ENCODE results near the gene PIK3CD.
"Not testable (repeated sequence)": the region's sequence is repeated elsewhere in the genome, so short reads cannot be mapped to it uniquely, and the experiment has no call there.

PIK3CD gene

DNA sequence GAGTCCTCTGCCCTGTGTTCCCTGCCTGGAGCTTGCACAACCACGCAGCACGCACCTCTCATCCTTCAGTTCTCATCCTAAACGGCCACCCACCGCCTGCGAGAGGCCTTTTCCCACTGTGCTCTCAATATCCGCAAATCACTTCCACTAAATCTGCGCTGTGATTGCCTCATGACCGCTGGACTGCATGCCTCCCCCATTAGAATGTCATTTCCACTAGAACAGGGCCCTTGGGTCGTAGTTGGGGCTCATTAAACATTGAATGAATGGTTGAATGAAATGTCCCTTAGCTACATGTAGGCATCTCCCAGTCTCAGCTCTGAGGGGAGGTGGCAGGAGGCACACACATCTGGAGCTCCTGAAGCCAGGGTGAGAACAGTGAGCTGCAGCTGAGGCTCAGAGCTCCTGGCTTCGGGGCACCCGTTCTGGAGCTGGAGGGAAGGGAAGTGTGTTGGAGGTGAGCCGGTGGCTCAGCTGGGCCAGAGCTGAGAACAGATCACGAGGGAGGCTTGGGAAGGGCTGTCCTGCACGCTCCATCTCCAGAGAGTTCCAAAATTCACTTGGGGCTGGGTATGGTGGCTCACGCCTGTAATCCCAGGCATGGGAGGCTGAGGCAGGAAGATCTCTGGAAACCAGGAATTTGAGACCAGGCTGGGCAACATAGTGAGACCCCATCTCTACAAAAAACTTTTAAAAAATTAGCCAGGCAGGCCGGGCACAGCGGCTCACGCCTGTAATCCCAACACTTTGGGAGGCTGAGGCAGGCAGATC lies 32.4 kb upstream of the PIK3CD start:
- in situ Hi-C loops (cut with MboI; ENCODE audit: low pct_unique_long_range_greater_than_20kb, low sequenced_read_pairs) = no loop called here
- no peak for DNase-seq

DNA sequence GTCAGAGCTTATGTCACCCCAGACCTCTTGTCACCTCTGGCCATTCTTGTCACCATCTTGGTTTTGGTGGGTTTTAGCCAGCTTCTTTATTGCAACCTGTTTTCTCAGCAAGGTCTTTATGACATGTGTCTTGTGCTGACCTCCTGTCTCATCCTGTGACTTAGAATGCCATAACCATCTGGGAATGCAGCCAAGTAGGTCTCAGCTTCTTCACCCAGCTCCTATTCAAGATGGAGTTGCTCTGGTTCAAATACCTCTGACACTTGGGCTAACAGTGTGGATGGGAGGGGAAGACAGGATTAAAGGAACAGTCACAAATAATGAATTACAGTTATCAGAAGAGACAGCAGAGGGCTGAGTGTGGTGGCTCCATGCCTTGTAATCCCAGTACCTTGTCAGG lies 30.5 kb upstream of the PIK3CD start:
- in situ Hi-C loops (cut with MboI; ENCODE audit: low pct_unique_long_range_greater_than_20kb, low sequenced_read_pairs) = no loop called here
- no peak for DNase-seq

DNA sequence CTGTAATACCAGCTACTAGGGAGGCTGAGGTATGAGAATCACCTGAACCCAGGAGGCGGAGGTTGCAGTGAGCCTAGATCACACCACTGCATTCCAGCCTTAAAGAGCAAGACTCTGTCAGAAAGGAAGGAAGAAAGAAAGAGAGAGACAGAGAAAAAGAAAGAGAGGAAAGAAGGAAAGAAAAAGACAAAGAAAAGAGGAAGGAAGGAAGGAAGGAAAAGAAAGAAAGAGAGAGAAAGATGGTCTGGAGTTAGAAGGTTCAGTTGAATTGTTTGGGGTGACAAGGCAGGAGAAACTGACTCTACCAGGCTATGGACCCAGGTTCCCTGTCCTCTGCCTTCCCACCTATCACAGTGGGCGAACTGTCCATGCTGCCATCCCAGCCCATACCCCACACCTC lies 27.4 kb upstream of the PIK3CD start:
- in situ Hi-C loops (cut with MboI; ENCODE audit: low pct_unique_long_range_greater_than_20kb, low sequenced_read_pairs) = no loop called here

DNA sequence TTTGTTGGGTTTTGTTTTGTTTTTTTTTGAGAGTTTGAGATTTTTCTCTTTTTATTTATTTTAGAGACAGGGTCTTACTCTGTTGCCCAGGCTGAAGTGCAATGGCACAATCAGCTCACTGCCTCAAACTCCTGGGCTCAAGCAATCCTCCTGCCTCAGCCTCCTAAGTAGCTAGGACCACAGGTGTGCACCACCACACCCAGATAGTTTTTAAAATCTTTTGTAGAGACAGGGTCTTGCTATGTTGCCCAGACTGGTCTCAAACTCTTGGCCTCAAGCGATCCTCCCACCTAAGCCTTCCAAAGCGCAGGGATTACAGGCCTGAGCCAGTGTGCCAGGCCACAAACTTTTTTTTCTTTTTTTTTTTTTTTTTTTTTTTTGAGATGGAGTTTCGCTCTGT lies 26.5 kb upstream of the PIK3CD start:
- DNase-seq; in situ Hi-C loops (cut with MboI; ENCODE audit: low pct_unique_long_range_greater_than_20kb, low sequenced_read_pairs): not testable (repeated sequence)

More for the DNA sequence above, 27.4 kb upstream of the PIK3CD start:
- no peak for DNase-seq

DNA sequence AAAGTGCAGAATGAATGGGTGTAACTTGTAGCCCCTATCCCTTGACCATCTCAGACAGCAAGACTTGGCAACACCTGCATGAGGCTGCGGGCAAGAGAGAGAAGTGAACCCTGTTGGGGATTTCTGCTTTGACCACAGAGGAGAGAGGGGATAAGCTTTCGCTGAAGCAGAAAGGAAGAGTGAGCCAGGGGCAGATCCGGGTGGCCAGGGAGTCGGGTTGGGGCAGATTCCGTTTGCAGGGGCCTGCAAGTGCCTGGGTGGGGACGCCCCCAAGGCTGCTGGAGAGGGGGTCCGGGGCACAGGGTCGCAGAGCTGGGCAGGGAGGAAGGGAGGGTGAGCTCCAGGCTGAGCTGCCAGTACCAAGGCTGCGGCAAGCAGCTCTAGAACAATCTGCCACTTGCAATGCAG lies 25.3 kb upstream of the PIK3CD start:
- peak; percentile 10 for DNase-seq
- in situ Hi-C loops (cut with MboI; ENCODE audit: low pct_unique_long_range_greater_than_20kb, low sequenced_read_pairs) = no loop called here

DNA sequence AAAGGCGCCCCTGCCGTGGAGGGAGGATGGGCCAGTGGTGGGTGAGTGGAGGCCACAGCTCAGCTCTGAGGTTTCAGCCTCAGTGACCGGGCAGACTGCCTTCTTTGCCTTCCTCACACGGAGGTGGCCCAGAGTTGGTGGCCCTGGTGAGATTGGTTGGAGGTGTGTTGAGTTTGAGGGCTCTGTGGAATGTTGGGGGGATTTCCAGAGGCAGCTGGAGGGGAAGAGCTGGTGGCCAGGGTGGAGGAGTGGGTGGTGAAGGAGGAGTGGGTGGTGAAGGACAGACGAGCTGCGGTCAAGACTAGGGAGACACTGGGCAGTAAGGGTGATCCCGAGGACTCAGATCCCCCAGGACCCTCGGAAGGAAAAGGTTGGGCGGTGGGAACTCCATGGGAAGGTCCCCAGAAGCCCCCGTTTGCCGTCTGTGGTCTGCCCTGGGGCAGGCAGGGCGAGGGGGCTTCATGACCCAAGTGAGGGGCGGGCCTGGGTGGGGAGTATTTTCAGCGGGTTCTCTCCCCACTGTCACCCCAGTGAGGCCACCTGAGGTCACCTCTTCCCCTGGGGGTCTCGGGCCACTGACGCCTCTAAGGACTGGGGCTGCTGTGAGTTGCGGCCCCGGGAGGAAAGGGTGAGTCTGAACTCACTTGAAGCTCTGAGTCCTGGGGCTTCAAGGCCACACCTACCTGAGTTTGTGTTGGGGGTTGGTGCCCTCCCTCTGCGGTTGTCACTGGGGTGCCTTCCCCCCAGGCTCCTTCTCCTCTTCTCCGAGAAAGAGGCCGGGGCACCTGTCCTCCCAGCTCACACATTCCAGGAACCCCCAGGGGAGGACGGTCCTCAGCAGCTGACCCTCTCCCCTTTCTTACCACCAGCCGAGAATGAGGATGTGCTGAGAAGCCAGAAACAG lies 22.7 kb upstream of the PIK3CD start:
- peak; percentile 67 for DNase-seq
- in situ Hi-C loops (cut with MboI; ENCODE audit: low pct_unique_long_range_greater_than_20kb, low sequenced_read_pairs) = no loop called here

DNA sequence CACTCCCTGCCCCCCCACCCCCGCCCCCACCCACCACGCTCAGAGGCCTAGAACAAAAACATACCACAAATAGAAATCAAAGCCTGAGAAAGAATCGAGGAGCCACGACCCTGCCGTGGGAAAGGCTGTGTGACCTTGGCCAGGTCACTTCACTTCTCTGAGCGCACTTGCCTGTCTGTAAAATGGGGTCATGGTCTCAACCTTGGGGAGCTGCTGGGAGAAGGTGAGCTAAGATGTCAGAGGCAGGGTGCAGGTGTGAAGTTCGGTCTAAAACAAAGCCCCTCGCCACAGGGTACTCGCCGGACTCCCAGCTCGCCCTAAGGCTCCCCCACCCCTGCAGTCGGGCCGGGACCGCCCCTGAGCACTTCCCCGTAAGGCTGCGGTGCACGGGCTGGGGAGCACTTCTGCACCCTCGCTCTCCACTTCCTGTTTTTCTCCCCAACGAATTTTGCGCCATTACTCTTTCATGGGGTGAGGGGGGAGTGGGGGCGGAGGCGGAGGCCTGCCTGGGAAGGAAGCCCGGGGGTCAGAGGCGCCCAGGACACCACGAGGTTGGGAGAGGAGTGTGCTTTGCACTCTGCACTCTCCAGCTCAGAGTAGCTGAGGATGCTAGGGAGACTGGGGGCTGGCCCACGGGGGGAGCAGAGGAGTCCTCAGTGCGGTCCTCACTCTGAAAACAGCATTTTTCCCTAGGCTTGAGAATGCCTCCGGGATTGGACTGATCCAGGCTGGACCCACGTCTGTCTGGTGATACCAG lies 21.9 kb upstream of the PIK3CD start:
- peak; percentile 92 for DNase-seq
- in situ Hi-C loops (cut with MboI; ENCODE audit: low pct_unique_long_range_greater_than_20kb, low sequenced_read_pairs) = no loop called here

DNA sequence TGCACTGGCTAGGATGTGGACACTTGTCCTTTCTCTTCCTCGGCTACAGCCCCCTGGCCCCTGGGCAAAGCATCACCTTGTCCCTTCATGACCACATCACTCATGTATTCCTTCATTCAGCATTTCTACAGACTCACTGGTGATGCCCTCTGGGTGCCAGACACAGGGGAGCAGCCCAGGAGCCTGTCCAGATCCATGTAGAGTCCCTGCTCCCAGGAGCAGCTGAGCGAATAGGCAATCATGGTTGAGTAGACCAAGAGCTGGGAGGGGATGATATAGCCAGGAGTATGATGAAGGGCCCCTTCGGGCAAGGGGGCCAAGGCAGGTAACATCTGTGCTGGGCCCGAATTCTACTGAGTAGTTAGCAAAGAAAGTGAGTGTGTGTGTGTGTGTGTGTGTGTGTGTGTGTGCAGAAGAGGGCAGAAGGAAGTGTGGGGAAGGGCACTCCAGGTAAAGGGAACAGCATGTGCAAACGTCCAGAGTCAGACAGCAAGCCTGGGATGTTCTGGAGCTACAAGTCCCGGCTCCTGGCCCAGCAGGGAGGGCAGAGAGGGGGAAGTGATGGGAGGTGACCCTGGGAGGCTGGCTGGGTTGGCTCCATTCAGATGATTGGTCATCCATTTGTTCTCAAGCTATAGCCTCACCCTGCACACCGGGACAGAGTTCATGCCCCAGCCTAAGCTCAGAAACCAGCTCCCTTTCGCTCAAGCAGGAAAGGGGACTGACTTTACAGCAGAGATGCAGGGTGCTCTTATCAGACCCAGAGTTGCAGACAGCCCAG lies 21.0 kb upstream of the PIK3CD start:
- in situ Hi-C loops (cut with MboI; ENCODE audit: low pct_unique_long_range_greater_than_20kb, low sequenced_read_pairs) = no loop called here
- peak; percentile 32 for DNase-seq

DNA sequence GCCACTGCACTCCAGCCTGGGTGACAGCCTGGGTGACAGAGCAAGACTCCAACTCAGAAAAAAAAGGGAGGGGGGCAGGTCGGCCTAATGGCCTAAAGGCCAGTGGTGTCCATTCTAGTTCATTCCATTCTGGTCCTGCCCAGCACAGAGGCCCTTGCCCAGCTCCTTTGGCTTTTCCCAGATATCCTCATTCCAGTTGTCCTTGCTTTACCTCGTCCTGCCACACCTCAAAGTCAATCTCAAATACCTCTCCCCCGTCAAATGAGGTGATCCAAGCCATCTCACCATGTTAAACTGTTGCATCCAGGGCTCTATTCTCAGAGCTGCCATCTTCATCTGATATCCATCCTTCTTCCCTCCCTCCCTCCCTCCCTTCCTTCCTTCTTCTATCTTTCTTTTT lies 19.9 kb upstream of the PIK3CD start:
- DNase-seq = no peak
- in situ Hi-C loops (cut with MboI; ENCODE audit: low pct_unique_long_range_greater_than_20kb, low sequenced_read_pairs) = no loop called here

DNA sequence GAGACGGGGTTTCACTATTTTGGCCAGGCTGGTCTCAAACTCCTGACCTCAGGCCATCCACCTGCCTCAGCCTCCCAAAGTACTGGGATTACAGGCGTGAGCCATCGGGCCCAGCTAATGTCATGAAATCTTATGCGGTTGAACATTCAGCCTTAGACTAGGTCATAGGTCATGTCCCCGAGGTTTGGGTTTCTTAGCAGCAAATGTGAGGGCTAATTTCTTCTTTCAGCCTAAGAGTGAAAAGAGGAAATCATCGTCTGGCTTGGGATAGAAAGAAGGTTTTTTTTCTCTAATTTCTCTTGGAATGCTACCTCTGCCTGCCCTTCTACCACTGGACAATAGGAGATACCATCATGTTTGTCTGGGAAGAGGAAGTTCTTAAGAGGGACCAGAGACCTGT lies 18.0 kb upstream of the PIK3CD start:
- in situ Hi-C loops (cut with MboI; ENCODE audit: low pct_unique_long_range_greater_than_20kb, low sequenced_read_pairs) = no loop called here
- DNase-seq = peak; percentile 20

DNA sequence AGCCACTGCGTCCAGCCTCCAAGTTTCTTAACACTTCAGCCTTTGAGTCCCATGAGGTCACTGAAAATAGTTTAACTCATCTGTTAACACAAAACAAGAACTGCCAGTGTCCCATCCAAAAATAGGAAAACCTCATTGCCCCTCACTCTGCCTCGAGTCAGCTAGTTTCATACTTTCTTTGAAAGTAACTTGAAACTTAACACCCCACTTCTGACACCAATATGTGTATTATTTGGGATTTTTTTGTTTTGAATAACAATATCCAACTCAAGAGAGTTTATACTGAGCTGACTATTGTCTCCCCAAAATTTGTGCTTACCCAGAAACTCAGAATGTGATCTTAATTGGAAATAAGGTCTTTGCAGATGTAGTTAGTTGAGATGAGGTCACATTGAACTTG lies 16.9 kb upstream of the PIK3CD start:
- no peak for DNase-seq
- in situ Hi-C loops (cut with MboI; ENCODE audit: low pct_unique_long_range_greater_than_20kb, low sequenced_read_pairs) = no loop called here

DNA sequence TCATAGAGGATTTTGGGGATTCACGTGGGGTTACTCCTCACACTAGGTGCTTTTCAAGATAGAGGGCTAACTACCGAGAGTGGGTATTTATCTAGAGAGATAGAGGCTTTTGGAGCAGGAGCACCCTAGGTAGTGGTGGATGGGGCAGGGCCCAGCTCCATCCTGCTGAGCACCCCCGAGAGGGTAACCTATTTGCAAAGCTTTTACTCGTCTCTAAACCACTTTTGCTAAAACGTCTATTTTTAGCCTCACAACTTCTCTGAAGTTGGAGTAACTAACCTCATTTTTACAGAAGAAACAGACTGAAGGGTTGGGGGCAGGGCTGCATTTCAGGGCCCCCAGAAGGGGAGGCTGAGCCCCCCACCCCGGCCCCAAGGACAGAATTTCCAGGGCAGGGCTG lies 12.3 kb upstream of the PIK3CD start:
- in situ Hi-C loops (cut with MboI; ENCODE audit: low pct_unique_long_range_greater_than_20kb, low sequenced_read_pairs) = no loop called here

DNA sequence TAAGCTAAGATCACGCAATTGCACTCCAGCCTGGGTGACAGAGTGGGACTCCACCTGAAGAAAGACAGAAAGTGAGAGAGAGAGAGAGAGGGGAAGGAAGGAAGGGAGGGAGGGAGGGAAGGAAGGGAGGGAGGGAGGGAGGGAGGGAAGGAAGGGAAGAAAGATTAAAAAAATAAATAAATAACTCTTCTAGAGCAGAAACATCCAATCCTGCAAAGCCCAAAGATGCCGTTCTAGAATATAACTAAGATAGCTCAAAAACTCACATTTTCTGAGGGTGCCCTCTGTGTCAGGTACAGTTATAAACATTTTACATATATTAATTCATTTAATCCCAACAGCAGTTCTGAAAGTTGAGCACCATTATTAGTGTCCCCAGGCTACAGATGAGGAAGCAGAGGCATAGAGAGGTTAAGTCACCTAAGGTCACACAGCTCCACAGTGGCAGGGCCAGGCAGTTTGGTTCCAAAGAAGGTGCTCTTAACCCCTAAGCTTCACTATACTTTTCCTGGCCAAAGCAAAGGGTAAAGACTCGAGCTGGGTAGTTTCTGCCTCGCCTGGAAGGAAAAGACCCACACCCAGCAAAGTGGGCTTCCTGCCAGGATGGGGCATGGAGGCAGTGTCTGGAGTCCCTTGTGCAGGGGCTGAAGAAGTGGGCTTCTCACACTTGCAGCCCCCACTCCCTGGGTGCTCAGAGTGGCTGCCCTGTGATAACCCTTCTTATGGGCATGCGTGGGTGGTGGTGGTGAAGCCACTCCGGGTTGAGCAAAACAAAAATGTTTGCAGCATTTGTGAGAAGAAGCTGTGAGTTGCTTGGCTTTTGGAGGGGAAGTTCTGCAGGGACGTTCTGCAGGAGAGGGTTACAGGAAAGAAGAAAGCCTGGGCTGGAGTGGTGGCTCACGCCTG lies 7.9 kb upstream of the PIK3CD start:
- in situ Hi-C loops (cut with MboI; ENCODE audit: low pct_unique_long_range_greater_than_20kb, low sequenced_read_pairs) = no loop called here
- peak; percentile 42 for DNase-seq

More for the DNA sequence above, 12.3 kb upstream of the PIK3CD start:
- no peak for DNase-seq

DNA sequence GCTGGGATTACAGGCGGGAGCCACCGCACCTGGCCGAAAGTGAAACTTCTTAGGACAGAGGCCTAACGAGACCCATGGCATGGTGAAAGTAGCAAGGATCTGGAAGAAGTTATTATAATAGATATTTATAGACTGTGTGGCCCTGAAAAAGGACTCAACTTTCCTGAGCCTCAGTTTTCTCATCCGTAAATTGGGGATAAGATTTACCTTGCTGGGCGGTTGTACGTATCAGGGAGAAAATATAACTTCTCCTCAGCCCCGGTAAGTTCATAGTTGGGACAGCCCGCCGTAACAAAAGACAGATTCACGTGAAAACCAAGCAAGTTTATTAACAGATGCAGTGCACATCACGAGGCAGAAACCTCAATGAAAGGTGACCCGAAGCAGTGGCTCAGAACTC lies 5.5 kb upstream of the PIK3CD start:
- no peak for DNase-seq
- in situ Hi-C loops (cut with MboI; ENCODE audit: low pct_unique_long_range_greater_than_20kb, low sequenced_read_pairs) = no loop called here

DNA sequence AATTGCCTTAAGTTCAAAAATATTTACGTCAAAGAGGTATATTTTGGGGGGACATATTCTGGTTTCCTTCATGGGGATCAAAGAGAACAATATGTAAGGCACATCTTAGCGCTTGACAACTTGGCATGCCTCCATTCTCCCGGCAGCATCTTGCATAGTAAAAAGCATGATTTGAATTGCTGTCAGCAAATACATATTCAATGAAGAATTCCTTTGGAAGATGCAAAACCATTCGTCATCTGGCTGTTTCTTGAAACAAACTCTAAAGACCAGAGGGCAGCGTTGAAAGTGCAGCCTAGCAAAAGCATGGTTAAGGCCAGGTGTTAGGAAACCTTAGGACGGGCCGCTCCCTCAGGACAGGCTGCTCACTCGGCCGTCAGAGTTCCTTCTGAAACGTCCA lies 3.4 kb upstream of the PIK3CD start:
- in situ Hi-C loops (cut with MboI; ENCODE audit: low pct_unique_long_range_greater_than_20kb, low sequenced_read_pairs) = no loop called here
- DNase-seq = no peak

DNA sequence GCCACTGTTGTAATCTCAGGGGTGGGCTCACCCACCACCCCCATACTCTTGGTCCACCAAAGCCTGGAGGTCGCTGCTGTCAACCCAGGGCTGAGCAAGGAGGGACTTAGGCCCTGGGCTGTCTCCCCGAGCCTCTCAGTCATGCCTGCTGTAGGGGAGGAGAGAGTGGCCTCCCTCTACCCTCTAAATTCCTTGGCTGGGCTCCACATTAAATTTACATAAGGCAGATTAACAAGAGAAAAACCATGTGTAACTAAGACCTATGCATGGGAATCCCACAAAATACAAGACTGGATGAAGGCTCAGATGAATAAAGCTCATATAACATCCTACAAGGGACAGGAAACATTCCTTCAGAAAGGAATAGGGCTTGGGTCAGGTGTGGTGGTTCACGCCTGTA lies 1.8 kb upstream of the PIK3CD start:
- in situ Hi-C loops (cut with MboI; ENCODE audit: low pct_unique_long_range_greater_than_20kb, low sequenced_read_pairs) = no loop called here
- no peak for DNase-seq

DNA sequence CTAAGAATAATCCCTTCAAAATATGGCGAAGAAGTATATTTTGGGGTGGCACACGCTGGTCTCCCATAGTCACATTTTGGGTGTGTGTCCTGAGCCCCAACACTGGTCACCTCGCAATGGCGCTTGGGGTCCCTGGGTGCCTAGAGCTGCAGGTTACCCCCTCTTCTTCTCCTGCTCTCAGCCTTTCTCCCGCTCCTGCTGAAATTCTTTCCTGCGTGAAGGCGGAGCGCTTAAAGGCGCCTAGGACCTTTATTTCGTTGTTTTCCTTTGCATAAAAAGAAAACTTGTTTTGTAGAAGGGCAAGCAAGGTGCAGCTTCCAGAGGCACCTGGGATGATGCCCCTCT lies 339 bp upstream of the PIK3CD start:
- in situ Hi-C loops (cut with MboI; ENCODE audit: low pct_unique_long_range_greater_than_20kb, low sequenced_read_pairs) = no loop called here
- DNase-seq = peak; percentile 7
